ENCODE results near the gene SBF2. TPM values are rescaled to one million over a fixed set of nuclear protein-coding genes. Genes with fewer than 3 reads are reported as not detected.

Gene SBF2
- total RNA-seq, 2 donors from 2014 or later, result 53.4 to 58.9 TPM

GRCh38 chr11:10304495-10305261, 10.7 kb upstream of the SBF2 start, which contains the start of gene ADM:
Gene ADM, plus strand, starts transcription at chr11:10305073. Its CDS starts 628 bp downstream, at chr11:10305701.
- intact Hi-C loops (cut with DNase I), result loop anchor here (5.0 to 10.0 kb wide), 5 partner anchors 97 to 547 kb away; no protein-coding TSS in a partner anchor
- peak; percentile 97 for DNase-seq (ENCODE audit: low spot score)

- intact Hi-C loops (cut with DNase I), result loop anchor here (10.0 kb wide), 3 partner anchors 199 to 439 kb away; no protein-coding TSS in a partner anchor
- peak; percentile 83 for DNase-seq (ENCODE audit: low spot score)
Observed at GRCh38 chr11:10303558-10304363, 9.7 kb upstream of the SBF2 start.

GRCh38 chr11:10302744-10303557, 8.9 kb upstream of the SBF2 start:
- intact Hi-C loops (cut with DNase I), result loop anchor here (10.0 kb wide), 3 partner anchors 198 to 438 kb away; no protein-coding TSS in a partner anchor
- DNase-seq (ENCODE audit: low spot score), result peak; percentile 97

GRCh38 chr11:10302359-10302743, 8.3 kb upstream of the SBF2 start:
- intact Hi-C loops (cut with DNase I), result loop anchor here (10.0 kb wide), 3 partner anchors 198 to 438 kb away; no protein-coding TSS in a partner anchor
- no peak for DNase-seq (ENCODE audit: low spot score)

- intact Hi-C loops (cut with DNase I), result loop anchor here (10.0 kb wide), 3 partner anchors 197 to 437 kb away; no protein-coding TSS in a partner anchor
- no peak for DNase-seq (ENCODE audit: low spot score)
Observed at GRCh38 chr11:10301656-10302358, 7.8 kb upstream of the SBF2 start.

GRCh38 chr11:10298342-10298741, 4.3 kb upstream of the SBF2 start:
- no peak for DNase-seq (ENCODE audit: low spot score)
- intact Hi-C loops (cut with DNase I), result no loop called here

- intact Hi-C loops (cut with DNase I), result no loop called here
Observed at GRCh38 chr11:10295064-10295901, 1.3 kb upstream of the SBF2 start.

GRCh38 chr11:10294290-10294953, 403 bp upstream of the SBF2 start:
- DNase-seq (ENCODE audit: low spot score), result peak; percentile 83
- intact Hi-C loops (cut with DNase I), result no loop called here

More at GRCh38 chr11:10295064-10295901, 1.3 kb upstream of the SBF2 start:
- no peak for DNase-seq (ENCODE audit: low spot score)

- peak; percentile 78 for DNase-seq (ENCODE audit: low spot score)
- intact Hi-C loops (cut with DNase I), result no loop called here
Observed at GRCh38 chr11:10291801-10292638, 2.0 kb downstream of the SBF2 start.

- intact Hi-C loops (cut with DNase I), result no loop called here
Observed at GRCh38 chr11:10289765-10290380, 4.1 kb downstream of the SBF2 start.

GRCh38 chr11:10288881-10289764, 4.9 kb downstream of the SBF2 start:
- DNase-seq (ENCODE audit: low spot score), result peak; percentile 78
- intact Hi-C loops (cut with DNase I), result no loop called here

More at GRCh38 chr11:10289765-10290380, 4.1 kb downstream of the SBF2 start:
- DNase-seq (ENCODE audit: low spot score), result no peak

- DNase-seq (ENCODE audit: low spot score), result no peak
- intact Hi-C loops (cut with DNase I), result no loop called here
Observed at GRCh38 chr11:10287766-10288715, 6.0 kb downstream of the SBF2 start.

- no peak for DNase-seq (ENCODE audit: low spot score)
- intact Hi-C loops (cut with DNase I), result no loop called here
Observed at GRCh38 chr11:10287140-10287539, 6.9 kb downstream of the SBF2 start.

Measured in posterior vena cava (tissue), 2 donors.